ENCODE measurements around the gene VAX1.

The VAX1 gene

DNA sequence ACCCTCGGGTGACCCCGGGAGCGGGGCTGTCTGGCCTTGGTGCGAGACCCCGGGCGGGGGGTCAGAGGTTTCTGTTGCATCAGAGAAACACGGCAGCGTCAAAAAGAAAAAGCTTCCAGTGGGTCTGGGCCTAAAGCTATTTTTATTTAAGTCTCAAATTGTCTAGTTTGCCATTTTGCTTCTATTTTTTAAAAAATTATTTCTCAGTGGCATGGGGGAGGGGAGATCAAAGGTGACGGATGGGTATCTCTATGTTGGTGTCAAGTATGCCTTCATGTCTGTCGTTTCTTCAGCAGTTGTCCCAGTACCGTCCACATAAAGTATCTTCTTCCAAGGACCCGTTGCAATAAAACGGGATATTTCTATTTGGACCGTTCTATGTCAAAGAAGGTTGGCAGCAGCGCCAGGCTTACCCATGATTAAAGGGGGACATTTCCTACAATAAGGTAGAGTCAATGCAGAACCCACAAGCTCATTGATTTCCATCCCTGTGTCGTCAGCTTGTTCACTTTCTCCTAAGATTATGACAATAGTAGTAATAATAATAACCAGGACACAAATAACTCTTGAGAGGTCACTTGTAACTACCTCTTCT is 26.0 kb upstream of the VAX1 start:
- DNase-seq = no peak

DNA sequence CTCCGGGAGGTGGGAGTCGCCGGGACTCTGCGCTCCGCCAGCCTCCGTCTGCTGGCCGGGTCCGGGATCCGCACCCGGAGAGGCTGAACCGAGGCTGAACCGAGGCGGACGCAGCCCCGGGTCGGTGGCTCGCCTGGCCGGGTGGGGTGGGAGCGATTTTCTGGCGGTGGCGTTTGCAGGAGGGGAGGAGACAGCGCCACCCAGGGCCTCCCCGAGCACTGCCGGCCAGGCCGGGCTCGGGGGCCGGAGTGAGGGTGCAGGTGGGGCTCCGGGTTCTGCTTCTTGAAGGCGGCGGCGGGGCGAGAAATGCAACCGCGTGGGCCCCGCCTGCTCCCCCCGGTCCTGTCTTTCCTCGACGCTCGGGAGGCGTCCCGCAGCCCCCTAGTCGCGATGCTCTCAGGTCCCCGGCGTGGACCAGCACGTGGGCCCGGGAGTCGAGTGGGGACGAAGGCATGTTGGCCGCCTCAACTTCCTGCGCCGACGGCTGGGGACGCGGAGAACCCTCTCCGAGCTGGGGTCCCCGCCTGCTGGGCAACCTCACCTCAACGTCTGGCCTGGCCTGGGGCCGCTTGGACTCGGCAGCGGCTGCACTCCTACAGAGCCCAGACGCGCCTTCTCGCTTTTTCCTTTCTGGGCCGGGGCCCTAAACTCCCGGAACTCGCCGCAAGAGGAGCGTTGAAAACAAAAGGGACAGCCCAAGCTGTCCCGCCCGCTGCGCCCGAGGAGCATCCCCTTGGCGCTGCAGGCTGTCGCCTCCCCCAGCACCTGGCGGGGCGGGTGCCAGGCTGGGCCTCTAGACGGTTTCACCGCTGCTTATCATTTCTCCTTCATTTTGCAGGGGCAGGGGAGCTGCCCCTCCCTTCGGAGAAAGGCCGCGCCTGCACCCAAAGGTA is 25.2 kb upstream of the VAX1 start:
- no peak for DNase-seq

DNA sequence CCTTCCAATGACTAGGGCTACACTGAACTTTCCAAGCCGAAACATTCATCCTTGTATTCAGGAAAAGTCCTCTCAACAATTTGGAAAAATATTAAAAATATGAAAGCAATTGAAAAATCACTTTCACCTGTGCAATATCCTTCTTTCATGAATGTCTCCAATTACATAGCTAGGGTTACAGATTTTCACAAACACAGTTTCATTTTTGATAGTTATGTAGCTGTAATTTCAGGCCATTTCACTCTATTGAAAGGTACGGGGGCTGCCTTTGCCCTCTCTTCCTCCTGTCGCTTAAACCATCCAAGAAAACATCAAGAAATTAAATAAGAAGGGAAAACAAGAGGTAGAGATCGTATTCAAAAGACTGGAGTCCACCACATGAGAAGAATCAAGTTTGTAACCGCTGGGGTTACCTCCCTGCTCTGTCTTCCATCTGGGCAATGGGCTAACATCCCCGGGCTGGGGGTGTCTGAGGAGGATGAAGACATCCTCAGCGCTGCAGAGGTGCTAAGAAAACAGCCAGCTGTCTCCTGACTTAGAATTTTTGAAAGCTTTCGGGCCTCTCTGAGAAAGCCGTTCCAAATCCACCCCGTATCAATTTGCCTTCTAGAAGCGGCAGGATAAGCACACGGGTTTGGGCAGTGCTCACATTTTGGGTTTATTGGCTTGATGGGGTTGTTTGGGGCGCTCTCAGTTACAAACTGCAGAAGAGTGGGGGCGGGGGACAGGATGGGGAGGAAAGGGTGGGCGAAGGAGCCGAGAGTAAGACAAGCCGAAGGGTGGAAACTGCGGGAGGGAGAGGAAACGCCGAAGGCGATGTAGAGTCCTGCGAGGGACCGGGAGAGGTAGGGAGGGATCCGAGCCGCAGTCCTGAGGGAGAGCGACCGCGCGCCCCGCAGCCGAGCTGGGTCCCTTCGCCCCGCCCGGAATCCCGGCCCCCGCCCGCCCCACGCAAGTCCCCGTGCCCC is 24.3 kb upstream of the VAX1 start:
- no peak for DNase-seq

GRCh38 chr10:117161386-117162033 is 23.4 kb upstream of the VAX1 start:
- DNase-seq = no peak

GRCh38 chr10:117160567-117160966 is 22.5 kb upstream of the VAX1 start:
- no peak for DNase-seq

DNA sequence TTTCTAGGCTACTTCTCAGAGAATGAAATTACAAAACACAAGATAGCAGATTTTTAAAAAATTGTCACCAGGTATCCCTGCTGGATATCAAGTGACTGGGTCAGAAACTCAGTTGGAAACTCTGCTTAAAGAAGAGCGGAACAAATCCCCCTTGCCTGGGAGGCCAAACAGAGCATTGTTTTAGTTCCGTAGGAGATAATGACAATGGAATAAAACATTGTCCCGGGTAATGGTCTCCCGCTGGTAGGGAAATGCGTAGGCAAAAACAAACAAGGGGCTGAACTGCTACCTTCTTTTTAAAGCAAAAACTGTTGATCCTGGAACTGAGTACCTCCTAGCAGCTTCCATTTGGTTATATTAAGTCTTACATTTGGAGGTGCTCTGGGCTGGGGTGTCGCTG is 21.3 kb upstream of the VAX1 start:
- no peak for DNase-seq

DNA sequence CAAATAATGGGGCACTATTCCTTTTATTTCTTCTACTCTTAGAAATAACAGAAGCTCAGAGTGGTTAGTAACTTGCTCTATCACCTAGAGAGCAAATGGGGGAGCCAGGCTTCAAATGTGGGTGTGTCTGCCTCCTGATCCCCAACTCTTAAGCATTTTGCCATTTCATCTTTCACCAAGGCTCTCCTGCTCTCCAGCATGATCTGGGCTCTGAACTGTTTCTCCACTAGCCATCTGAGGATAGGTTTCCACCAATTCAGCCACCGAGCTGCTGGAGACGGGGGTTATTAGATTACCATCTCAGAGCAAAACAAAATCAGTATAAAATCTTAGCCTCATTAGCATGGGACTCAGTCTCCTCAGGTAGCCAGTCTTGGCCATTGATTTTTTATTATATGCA is 20.2 kb upstream of the VAX1 start:
- DNase-seq = no peak

- DNase-seq = no peak
These were observed 14.6 kb upstream of the VAX1 start for GRCh38 chr10:117152668-117153067.

DNA sequence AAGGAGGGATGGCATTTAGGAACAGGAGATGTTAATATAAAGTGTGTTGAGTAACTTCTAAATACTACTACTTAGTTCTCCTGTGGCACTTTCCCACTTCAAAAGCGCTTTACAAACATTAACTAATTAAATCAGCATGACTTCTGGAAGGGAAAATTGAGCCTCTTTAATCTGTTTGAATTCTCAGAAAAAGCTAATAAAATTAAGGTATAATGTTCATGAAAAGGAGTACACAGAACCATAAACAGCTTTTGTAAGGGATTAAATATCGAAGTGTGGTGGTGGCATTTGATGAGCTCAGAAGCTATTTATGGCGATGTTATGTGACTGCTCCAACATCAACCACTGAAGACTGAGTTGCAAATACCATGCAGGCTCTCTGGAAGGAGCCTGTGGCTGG is 10.2 kb upstream of the VAX1 start:
- DNase-seq = no peak

GRCh38 chr10:117145019-117145418 is 6.9 kb upstream of the VAX1 start:
- DNase-seq = no peak

- DNase-seq = no peak
These were observed 5.2 kb upstream of the VAX1 start for GRCh38 chr10:117143103-117143823.

GRCh38 chr10:117140525-117140902 is 2.4 kb upstream of the VAX1 start:
- no peak for DNase-seq

DNA sequence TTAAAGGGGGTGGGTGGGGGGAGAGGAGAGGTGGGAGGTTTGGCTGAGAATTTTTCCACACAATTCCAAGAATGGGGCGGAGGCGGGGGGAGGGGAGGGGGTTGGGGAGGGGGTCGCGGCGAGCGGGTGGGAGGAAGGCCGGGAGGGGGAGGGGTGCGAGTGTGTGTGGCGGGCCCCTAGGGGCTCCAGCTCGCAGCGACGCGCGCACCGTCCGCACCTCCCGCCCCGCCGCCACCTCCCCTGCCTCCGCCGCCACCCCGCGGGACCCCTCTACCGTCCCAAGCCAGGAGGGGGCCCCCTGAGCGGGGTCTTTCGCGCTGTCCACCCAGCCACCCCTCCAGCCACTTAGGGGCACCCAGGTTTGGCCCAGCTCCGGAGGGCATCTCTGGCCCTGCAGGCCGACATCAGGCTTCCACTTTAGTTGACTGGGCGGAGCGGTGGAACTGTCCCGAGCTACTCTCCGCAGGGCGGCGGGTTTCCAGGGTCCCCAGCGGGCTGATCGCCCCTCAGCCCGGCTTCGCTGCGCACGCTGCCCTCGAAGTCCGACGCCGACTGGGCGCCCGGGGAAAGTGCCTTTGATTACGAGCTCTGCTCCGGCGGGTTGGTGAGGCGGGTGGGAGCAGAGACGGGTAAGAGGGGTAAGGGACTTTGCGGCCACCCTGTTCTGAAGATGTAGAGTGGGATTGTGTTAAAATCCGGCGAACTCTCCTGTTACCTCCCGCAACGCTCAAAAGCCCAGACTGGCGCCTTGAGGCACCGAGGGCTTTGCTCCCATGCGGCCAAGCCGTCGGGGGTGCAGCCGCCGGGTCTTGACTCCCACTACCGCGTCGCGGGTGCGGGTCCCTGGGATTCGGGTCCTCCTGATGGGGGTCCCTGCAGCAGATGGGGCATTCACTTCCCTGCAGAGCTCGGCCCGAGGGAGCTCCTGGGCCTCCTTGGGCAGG is 1.8 kb upstream of the VAX1 start:
- no peak for DNase-seq

DNA sequence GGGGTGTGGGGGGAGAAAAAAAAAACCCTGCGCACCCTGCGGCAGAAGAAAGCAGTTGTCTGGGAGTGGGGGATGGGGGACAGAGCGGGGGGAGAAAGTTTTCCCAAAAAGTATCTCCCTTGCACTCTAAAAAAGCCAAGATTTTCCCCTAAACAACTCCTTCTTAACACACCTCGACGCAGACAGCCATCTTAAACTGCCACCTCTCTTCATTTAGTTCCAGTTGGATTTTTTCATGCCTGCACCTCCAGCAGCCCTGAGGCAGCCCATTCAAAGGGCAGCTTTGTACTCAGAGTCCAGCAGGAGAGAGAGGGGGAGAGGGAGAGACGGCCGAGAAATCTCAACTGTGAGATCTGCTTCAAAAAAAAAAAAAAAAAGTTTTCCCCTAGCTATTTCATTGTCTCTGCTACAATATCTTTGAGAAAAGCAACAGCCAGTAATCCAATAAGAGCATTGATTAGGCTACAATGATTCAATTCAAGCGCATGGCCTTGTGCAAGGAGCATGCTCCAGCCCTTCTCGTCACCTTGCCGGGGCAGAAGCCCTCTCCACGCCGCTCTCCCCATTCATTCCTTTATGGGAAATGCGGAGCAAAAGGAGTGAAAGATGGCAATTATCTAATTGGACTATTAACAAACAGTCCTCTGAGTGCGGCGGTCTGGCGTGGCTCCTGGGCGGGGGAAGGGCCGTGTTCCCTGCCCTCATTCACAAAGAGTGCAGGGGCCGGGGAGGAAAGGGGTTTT is 939 bp upstream of the VAX1 start:
- no peak for DNase-seq

GRCh38 chr10:117137031-117137910 is 799 bp downstream of the VAX1 start:
- DNase-seq = no peak

DNA sequence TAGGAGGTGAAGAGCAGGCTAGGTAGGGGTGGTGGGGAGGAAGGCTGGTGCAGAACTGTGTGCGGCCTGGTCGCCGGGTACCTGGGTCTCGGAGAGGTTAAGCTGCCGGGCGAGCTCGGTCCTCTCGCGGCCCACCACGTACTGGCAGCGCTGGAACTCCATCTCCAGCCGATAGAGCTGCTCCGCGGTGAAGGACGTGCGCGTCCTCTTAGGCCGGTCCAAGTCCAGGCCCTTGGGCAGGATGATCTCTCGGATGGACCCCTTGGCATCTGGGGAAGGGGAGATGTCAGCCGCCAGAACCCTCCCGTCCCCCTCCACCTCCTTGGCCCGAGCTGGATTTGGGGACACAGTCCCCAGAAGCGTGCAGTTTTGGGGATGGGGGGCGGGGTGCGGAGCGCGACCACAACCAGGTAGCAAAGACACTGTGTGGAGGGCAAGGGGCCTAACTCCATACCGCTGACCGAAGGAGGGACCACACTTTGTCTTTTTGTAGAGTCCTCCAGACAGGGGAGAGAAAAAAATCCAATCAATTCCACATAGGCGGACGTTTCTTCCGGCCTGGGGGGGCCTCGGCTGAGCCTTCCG is 1.6 kb downstream of the VAX1 start:
- DNase-seq = no peak

DNA sequence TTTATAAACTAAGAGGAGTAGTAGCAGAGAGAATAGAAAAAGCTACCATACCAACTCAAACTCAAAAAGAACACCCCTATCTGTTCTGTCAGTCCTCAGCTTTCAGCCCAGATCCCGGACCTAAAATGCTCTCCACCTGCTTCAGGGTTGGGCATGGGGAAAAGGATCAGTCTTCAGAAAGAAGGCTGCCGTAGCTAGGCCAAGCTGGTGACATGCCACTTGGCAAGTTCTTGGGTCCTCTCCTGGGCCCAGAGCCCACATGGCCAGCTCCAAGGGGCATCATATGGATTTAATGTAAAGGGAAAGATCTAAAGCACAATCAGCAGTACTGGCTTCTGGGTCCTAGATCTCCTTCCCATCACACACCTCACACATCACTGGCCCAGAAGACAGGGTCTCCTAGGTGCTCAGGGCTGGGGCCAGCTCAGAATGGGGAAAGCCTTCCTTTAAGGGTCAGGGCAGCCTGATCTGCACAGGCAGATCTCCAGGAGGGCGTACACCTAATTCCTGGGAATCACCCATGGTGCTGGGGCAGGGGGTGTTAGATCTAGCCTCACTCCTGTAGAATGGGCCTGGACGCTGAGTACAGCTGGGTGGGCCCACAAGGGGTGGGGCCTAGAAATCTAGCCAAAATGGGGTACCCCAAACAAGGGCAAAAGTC is 2.5 kb downstream of the VAX1 start:
- no peak for DNase-seq

GRCh38 chr10:117135026-117135372 is 3.1 kb downstream of the VAX1 start:
- no peak for DNase-seq
